ENCODE data around the gene MLLT3.

GRCh38 chr9:20591223-20591622, 31.1 kb downstream of the MLLT3 start:
- TF ChIP-seq CTCF (IDR thresholded peaks at IDR 0.05) (no peak), POLR2A (IDR thresholded peaks at IDR 0.05) (no peak)

Data from thyroid gland (tissue), 4 donors.